Breast epithelium (tissue), 3 donors: ENCODE measurements around the gene PPP1CA.

Experiments
- POLR2A ChIP-seq: fragments of 450-650 bp; IDR thresholded peaks from one replicate; pipeline ENCODE4 v1.6.1; 2016; ENCODE audit warnings: antibody characterized with exemption, mild to moderate bottlenecking, moderate library complexity
- TF ChIP-seq, protein P1 (sequence below), 3 donors: fragments of 450-650 bp; IDR thresholded peaks; one replicate each; pipeline ENCODE4 v1.5.1; 2016 to 2017; ENCODE audit warnings: antibody characterized with exemption in 3 of 3, mild to moderate bottlenecking in 3 of 3, moderate library complexity in 3 of 3

DNA sequence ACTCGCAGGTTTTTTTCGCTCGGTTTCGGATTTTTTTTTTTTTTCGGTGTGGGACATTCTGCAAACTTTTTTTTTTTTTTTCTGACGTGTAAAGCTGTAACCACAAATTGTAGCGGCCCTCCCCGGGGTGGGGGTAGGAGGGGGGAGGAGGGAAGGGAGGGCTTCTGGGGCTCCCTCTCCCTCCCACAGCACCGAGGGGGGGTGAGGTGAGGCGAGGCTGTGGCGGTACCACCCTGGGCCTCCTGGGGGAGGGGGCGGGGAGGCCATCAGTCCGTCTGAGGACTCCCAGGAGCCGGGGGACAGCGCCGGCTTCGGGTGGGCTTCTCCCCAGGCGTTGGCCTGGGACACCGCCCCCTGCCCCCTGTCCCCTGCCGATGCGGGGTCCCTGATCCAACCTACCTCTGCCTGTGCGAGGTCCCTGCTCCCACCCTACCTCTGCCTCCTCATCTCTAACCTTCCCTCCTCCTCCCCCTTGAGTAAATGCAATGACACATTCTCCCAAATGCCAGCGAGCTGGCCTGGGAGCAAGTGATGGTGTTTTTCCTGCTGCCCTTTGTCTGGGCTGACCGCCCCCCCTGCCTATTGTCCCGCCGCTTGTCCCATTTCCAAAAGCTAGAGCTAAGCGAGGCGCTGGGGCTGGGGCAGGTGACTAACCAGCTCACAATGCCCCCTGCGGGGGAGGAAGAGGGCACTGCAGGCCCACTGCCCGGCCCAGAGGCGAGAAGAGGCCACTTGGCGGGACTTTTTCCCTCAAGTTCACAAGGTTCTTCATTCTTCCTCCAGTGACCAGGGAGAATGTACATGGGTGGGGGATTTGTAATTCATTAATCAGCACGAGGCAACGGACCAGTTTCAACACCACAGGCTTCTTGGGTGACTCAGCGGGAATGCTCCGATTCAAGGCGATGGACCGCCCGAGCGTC, 27.7 kb downstream of the PPP1CA start:
- peak; percentile 34 for TF ChIP-seq POLR2A
- TF ChIP-seq, protein P1, sequence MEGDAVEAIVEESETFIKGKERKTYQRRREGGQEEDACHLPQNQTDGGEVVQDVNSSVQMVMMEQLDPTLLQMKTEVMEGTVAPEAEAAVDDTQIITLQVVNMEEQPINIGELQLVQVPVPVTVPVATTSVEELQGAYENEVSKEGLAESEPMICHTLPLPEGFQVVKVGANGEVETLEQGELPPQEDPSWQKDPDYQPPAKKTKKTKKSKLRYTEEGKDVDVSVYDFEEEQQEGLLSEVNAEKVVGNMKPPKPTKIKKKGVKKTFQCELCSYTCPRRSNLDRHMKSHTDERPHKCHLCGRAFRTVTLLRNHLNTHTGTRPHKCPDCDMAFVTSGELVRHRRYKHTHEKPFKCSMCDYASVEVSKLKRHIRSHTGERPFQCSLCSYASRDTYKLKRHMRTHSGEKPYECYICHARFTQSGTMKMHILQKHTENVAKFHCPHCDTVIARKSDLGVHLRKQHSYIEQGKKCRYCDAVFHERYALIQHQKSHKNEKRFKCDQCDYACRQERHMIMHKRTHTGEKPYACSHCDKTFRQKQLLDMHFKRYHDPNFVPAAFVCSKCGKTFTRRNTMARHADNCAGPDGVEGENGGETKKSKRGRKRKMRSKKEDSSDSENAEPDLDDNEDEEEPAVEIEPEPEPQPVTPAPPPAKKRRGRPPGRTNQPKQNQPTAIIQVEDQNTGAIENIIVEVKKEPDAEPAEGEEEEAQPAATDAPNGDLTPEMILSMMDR (IDR thresholded peaks at IDR 0.05) = peak; percentile 39 to 64 (median 53)
